Osteoblast (primary cell): ENCODE results near the gene USP22. TPM values are rescaled to one million over a fixed set of nuclear protein-coding genes. Genes with fewer than 3 reads are reported as not detected.

ENCODE experiments used
- DNase-seq: peaks from one replicate; pipeline ENCODE4 v3.0.0; 2011; ENCODE audit warnings: low spot score, mixed read lengths; ENCODE audit not compliant: insufficient read length; ENCODE audit errors: missing footprints
- H2AFZ ChIP-seq: 2 replicates; pipeline ENCODE4 v1.6.0; 2011; ENCODE audit warnings: mild to moderate bottlenecking, low read length
- H3K27ac ChIP-seq: 2 replicates; pipeline ENCODE4 v1.5.1; 2011; ENCODE audit warnings: mild to moderate bottlenecking, low read depth, low read length, moderate library complexity
- H3K27me3 ChIP-seq: 2 replicates; pipeline ENCODE4 v1.6.0; 2012; ENCODE audit warnings: mild to moderate bottlenecking, control low read depth, inconsistent platforms, low read length, moderate library complexity; ENCODE audit not compliant: insufficient read depth
- H3K36me3 ChIP-seq: 2 replicates; pipeline ENCODE4 v1.5.1; 2011; ENCODE audit warnings: mild to moderate bottlenecking, low read length, control low read depth, moderate library complexity; ENCODE audit not compliant: insufficient read depth
- H3K4me1 ChIP-seq: 2 replicates; pipeline ENCODE4 v1.5.1; 2011; ENCODE audit warnings: mild to moderate bottlenecking, low read length, control low read depth, moderate library complexity; ENCODE audit not compliant: insufficient read depth
- H3K4me2 ChIP-seq: 2 replicates; pipeline ENCODE4 v1.6.0; 2011; ENCODE audit warnings: mild to moderate bottlenecking, low read length; ENCODE audit not compliant: insufficient read depth
- H3K4me3 ChIP-seq: fragments of 200-600 bp; sonication (generic); 3 replicates; pipeline ENCODE4 v1.5.1; 2012; ENCODE audit warnings: mild to moderate bottlenecking, low read length, inconsistent platforms; ENCODE audit not compliant: insufficient read depth
- H3K79me2 ChIP-seq: 2 replicates; pipeline ENCODE4 v1.6.0; 2012; ENCODE audit warnings: mild to moderate bottlenecking, low read length, control low read depth, inconsistent platforms; ENCODE audit not compliant: insufficient read depth
- H3K9me3 ChIP-seq: 2 replicates; pipeline ENCODE4 v1.5.1; 2011; ENCODE audit warnings: low read depth, low read length, control low read depth
- H4K20me1 ChIP-seq: 2 replicates; pipeline ENCODE4 v1.6.0; 2012; ENCODE audit warnings: mild to moderate bottlenecking, low read length, control low read depth; ENCODE audit not compliant: insufficient read depth
- CTCF ChIP-seq: IDR thresholded peaks from 2 replicates; pipeline ENCODE4 v1.5.1; 2011; ENCODE audit warnings: mild to moderate bottlenecking, low read depth, low read length, moderate library complexity; ENCODE audit errors: extremely low read depth
- total RNA-seq: library from RNA; depleted of rRNA; stranded (reverse); fragments of >200 nt; gene quantifications from 2 replicates; pipeline ENCODE4 v1.2.3, GENCODE V29; 2012

Gene USP22
- total RNA-seq, 1 donor, result 293 TPM

- Histone ChIP-seq H3K4me2 (no peak overlapping the region), H3K79me2 (peaks cover 27% of the 10 kb centered on the region), H3K9me3 (no peaks in the 10 kb centered on the region), H3K27me3 (no peaks in the 10 kb centered on the region), H3K4me3 (no peak overlapping the region), H3K27ac (no peak overlapping the region), H3K4me1 (peaks cover 34% of the 10 kb centered on the region), H4K20me1 (peaks cover 43% of the 10 kb centered on the region), H2AFZ (no peak overlapping the region), H3K36me3 (peaks cover 23% of the 10 kb centered on the region)
- no peak for DNase-seq
- TF ChIP-seq CTCF, result no peak
Measured at GRCh38 chr17:20996724-20997615, 45.8 kb downstream of the USP22 start.

- DNase-seq, result peak; percentile 46
- TF ChIP-seq CTCF, result no peak
- Histone ChIP-seq H3K9me3 (no peaks in the 10 kb centered on the region), H2AFZ (no peak overlapping the region), H3K79me2 (peaks cover 18% of the 10 kb centered on the region), H3K27ac (no peak overlapping the region), H3K4me2 (no peak overlapping the region), H3K36me3 (peaks cover 17% of the 10 kb centered on the region), H3K4me3 (no peak overlapping the region), H3K27me3 (no peaks in the 10 kb centered on the region), H3K4me1 (peaks cover 26% of the 10 kb centered on the region), H4K20me1 (peaks cover 34% of the 10 kb centered on the region)
Measured at GRCh38 chr17:20995873-20996723, 46.7 kb downstream of the USP22 start.

GRCh38 chr17:20995164-20995872, 47.5 kb downstream of the USP22 start:
- TF ChIP-seq CTCF, result no peak
- peaks cover 27% of the 10 kb centered on the region for H4K20me1 ChIP-seq
- H3K36me3 ChIP-seq, result peaks cover 14% of the 10 kb centered on the region

More at GRCh38 chr17:20995164-20995872, 47.5 kb downstream of the USP22 start:
- DNase-seq, result no peak
- no peaks in the 10 kb centered on the region for H3K27me3 ChIP-seq
- H3K9me3 ChIP-seq, result no peaks in the 10 kb centered on the region
- H3K4me1 ChIP-seq, result peaks cover 18% of the 10 kb centered on the region
- no peak overlapping the region for H3K27ac ChIP-seq
- no peak overlapping the region for H3K4me3 ChIP-seq
- peaks cover 11% of the 10 kb centered on the region for H3K79me2 ChIP-seq
- H2AFZ ChIP-seq, result no peak overlapping the region
- H3K4me2 ChIP-seq, result no peak overlapping the region
